Thyroid gland (tissue), 4 donors: Measurements from ENCODE around the gene KRT1. TPM values are rescaled to one million over a fixed set of nuclear protein-coding genes. Genes with fewer than 3 reads are reported as not detected.
"Not testable (repeated sequence)": the region's sequence is repeated elsewhere in the genome, so short reads cannot be mapped to it uniquely, and the experiment has no call there.

Experiments used
- DNase-seq, 2 donors: peaks; one replicate each; pipeline ENCODE4 v3.0.0-alpha.2; 2019
- H3K27ac ChIP-seq, 3 donors: fragments of 200-600 bp; sonication (generic); 1 replicate in 2 of 3; 2 replicates in 1 of 3; pipeline ENCODE4 v1.5.1; 2016 to 2019; ENCODE audit warnings: mild to moderate bottlenecking in 1 of 3, moderate library complexity in 1 of 3
- H3K27me3 ChIP-seq: fragments of 200-600 bp; sonication (generic); one replicate; pipeline ENCODE4 v1.5.1; 2019
- H3K36me3 ChIP-seq, 2 donors: fragments of 200-600 bp; sonication (generic); one replicate each; pipeline ENCODE4 v1.5.1; 2016 to 2019
- H3K4me1 ChIP-seq, 2 donors: fragments of 200-600 bp; sonication (generic); one replicate each; pipeline ENCODE4 v1.5.1; 2017 to 2019
- H3K4me3 ChIP-seq, 3 donors: fragments of 200-600 bp; sonication (generic); replicated peaks in 1 of 3; 1 replicate in 2 of 3; 2 replicates in 1 of 3; pipeline ENCODE4 v1.5.1; 2016; ENCODE audit warnings: mild to moderate bottlenecking in 1 of 3
- H3K9me3 ChIP-seq: fragments of 200-600 bp; sonication (generic); one replicate; pipeline ENCODE4 v1.5.1; 2017
- POLR2A ChIP-seq, 2 donors: fragments of 450-650 bp; IDR thresholded peaks; one replicate each; pipeline ENCODE4 v1.6.1; 2017; ENCODE audit warnings: antibody characterized with exemption in 2 of 2, mild to moderate bottlenecking in 2 of 2, moderate library complexity in 1 of 2
- WGBS, 2 donors: methylation state at CpG; one replicate each; pipeline ENCODE4 v1.1.5; 2017; 5-methylcytosine and 5-hydroxymethylcytosine counted together
- intact Hi-C: fragments of 100-400 bp; cut with DNase I; formaldehyde crosslinking; loops from one replicate; pipeline ENCODE4 v1.15.1; 2023
- total RNA-seq, 4 donors: library from RNA; depleted of rRNA; stranded (reverse); fragments of >200 nt; gene quantifications; one replicate each; pipeline ENCODE4 v1.2.3, GENCODE V29; 2016
- TF ChIP-seq, protein P1 (sequence below), 6 experiments: fragments of 200-600 bp in 3 of 6; fragments of 450-650 bp in 3 of 6; sonication (generic) in 3 of 6; IDR thresholded peaks; one replicate each; pipeline ENCODE4 v1.5.1; 2016 to 2019; ENCODE audit warnings: antibody characterized with exemption in 6 of 6, mild to moderate bottlenecking in 2 of 6, inconsistent platforms in 1 of 6, moderate library complexity in 1 of 6

The KRT1 gene
- total RNA-seq, 4 donors from 2014 or later, result 2.8 TPM; not detected in 3

DNA sequence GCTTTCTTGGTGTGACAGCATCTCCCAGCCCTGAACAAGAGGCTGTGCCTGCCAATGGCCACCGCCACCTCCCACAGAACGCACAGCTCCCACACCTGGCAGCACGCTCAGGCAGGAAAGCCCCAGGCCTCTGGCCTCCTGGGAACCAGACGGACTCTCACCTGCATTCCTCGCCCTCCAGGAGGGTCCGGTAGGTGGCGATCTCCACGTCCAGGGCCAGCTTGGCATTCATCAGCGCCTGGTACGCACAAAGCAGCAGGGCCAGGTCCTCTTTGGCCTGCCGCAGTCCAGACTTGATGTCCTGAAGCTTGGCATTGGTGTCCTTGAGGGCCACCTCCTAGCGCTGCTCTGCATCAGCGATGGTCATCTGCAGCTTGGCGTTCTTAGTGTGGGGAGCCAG is 35.2 kb upstream of the KRT1 start:
- no peak for TF ChIP-seq POLR2A (IDR thresholded peaks at IDR 0.05)
- TF ChIP-seq, protein P1, sequence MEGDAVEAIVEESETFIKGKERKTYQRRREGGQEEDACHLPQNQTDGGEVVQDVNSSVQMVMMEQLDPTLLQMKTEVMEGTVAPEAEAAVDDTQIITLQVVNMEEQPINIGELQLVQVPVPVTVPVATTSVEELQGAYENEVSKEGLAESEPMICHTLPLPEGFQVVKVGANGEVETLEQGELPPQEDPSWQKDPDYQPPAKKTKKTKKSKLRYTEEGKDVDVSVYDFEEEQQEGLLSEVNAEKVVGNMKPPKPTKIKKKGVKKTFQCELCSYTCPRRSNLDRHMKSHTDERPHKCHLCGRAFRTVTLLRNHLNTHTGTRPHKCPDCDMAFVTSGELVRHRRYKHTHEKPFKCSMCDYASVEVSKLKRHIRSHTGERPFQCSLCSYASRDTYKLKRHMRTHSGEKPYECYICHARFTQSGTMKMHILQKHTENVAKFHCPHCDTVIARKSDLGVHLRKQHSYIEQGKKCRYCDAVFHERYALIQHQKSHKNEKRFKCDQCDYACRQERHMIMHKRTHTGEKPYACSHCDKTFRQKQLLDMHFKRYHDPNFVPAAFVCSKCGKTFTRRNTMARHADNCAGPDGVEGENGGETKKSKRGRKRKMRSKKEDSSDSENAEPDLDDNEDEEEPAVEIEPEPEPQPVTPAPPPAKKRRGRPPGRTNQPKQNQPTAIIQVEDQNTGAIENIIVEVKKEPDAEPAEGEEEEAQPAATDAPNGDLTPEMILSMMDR (IDR thresholded peaks at IDR 0.05), result peak in 3 of 6 experiments; percentile 24 to 32 (median 25)
- H3K27ac ChIP-seq, result no peak overlapping the region
- intact Hi-C loops, result no loop called here
- H3K27me3 ChIP-seq, result peaks cover 12% of the 10 kb centered on the region
- peaks cover 0 to 10% of the 10 kb centered on the region in 2 donors for H3K4me1 ChIP-seq
- 59 to 87% methylated on average over 11 to 14 of the region's 14 CpGs for WGBS, 2 donors
- H3K4me3 ChIP-seq, result no peak overlapping the region
- peak; percentile 24 to 51 for DNase-seq
- H3K9me3 ChIP-seq, result no peaks in the 10 kb centered on the region
- no peaks in the 10 kb centered on the region for H3K36me3 ChIP-seq

DNA sequence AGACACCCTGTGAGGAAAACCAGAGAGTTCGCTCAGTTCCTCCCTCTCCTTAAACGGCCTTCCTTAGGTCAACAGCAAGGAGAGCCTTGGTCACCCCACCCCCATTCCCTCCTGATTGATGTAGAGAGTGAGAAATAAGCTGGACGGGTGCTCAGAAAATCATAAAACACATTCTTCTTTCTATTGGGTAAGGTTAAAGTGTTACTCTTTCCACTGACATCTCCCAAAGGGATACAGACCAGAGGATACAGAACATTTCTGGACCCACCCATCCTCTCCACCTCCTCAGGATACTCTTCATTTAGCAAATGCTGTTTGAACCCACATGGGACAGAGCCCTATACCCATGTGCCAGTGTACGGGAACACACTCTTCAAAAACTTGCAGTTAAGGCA is 34.7 kb upstream of the KRT1 start:
- Histone ChIP-seq H3K9me3 (no peaks in the 10 kb centered on the region), H3K4me1 (peaks cover 0 to 10% of the 10 kb centered on the region in 2 donors), H3K27ac (no peak overlapping the region), H3K27me3 (peaks cover 12% of the 10 kb centered on the region), H3K4me3 (no peak overlapping the region), H3K36me3 (no peaks in the 10 kb centered on the region)
- TF ChIP-seq POLR2A (IDR thresholded peaks at IDR 0.05), result no peak
- TF ChIP-seq, protein P1 (IDR thresholded peaks at IDR 0.05), result no peak
- 81 to 86% methylated on average over 4 of the region's 4 CpGs for WGBS, 2 donors
- no peak for DNase-seq
- intact Hi-C loops, result no loop called here

DNA sequence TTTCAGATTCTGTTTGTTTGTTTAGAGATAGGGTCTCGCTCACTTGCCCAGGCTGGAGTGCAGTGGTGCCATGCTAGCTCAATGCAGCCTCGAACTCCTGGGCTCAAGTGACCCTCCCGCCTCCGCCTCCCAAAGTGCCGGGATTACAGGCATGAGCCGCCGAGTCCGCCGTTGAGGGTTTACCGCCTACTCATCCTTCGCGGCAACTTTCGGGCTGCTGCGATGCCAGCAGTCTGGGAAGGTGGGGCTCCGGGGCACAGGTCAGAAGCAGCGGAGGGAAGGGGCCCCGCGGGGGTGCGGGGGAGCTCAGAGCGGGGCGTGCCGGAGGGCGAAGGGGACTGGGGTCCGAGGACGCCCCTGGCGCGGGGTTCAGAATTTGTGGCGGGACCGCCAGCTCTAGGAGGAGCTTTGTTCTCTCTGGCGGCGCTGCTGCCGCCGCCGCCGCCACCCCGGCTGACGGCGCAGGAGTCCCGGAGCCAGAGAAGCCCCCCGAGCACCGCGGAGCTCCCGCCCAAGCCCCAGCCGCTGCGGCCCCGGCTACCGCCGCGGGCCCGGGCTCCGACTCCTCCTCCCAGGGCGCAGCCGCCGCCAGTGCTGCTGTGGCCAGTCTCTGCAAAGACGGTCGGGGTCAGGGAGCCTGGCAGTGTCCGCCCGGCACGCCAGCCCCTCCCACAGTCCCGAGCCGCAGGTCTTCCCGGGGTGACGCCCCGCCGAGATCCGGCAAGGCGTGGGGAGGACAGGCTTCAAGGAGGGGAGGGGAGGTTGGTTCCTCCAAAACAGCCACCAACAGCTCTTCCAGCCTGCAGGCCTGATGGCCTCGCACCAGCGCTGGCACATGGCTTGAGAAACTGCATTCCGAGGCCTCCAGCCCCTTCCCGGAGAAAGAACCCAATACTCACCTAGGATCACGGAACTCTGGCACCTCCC is 34.0 kb upstream of the KRT1 start:
- Histone ChIP-seq H3K4me1 (peaks cover 0 to 10% of the 10 kb centered on the region in 2 donors), H3K4me3 (no peak overlapping the region), H3K9me3 (no peaks in the 10 kb centered on the region), H3K36me3 (no peaks in the 10 kb centered on the region), H3K27me3 (peaks cover 12% of the 10 kb centered on the region), H3K27ac (no peak overlapping the region)
- no peak for DNase-seq
- TF ChIP-seq, protein P1 (IDR thresholded peaks at IDR 0.05), result no peak
- TF ChIP-seq POLR2A (IDR thresholded peaks at IDR 0.05), result no peak
- intact Hi-C loops, result no loop called here
- 13 to 20% methylated on average over 12 to 26 of the region's 72 CpGs for WGBS, 2 donors

DNA sequence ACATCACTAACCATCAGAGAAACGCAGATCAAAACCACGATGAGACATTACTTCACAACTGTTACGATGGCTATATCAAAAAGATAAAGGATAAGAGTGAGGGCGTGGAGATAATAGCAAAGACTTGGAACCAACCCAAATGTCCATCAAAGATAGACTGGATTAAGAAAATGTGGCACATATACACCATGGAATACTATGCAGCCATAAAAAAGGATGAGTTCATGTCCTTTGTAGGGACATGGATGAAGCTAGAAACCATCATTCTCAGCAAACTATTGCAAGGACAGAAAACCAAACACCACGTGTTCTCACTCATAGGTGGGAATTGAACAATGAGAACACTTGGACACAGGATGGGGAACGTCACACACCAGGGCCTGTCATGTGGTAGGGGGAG is 31.9 kb upstream of the KRT1 start:
- peaks cover 12% of the 10 kb centered on the region for H3K27me3 ChIP-seq
- H3K36me3 ChIP-seq, DNase-seq, H3K27ac ChIP-seq, H3K4me3 ChIP-seq, H3K9me3 ChIP-seq, intact Hi-C loops: not testable (repeated sequence)
- peaks cover 0 to 10% of the 10 kb centered on the region in 2 donors for H3K4me1 ChIP-seq
- 88 to 92% methylated on average over 6 of the region's 6 CpGs for WGBS, 2 donors

DNA sequence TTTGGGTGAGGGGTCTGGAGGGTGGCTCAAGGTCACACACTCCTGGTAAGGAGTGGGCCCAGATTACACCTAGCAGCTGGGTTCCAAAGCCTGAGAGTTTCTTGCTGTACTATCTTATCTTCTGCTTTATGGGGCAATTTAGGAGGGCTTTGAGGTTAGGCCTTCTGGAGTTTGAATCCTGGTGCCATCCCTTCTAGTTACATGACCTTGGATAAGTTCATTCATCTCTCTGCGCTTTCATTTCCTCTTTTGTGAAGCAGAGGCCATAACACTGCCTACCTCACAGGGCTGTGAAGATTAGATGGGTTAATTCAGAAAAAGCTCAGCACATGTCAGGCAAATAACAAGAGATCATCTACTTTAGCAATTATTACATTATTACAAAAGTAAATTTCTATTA is 30.5 kb upstream of the KRT1 start:
- Histone ChIP-seq H3K9me3 (no peaks in the 10 kb centered on the region), H3K36me3 (no peaks in the 10 kb centered on the region), H3K27me3 (peaks cover 12% of the 10 kb centered on the region), H3K27ac (no peak overlapping the region), H3K4me1 (peaks cover 0 to 10% of the 10 kb centered on the region in 2 donors), H3K4me3 (no peak overlapping the region)
- no peak for DNase-seq
- TF ChIP-seq, protein P1 (IDR thresholded peaks at IDR 0.05), result no peak
- TF ChIP-seq POLR2A (IDR thresholded peaks at IDR 0.05), result no peak
- intact Hi-C loops, result no loop called here
- 41 to 100% methylated on average over 1 of the region's 1 CpG for WGBS, 2 donors
